Body of pancreas (tissue), 4 donors: Measurements from ENCODE around the gene ENAH.

ENCODE experiments used
- CTCF ChIP-seq, 7 experiments: fragments of 450-650 bp in 4 of 7; fragments of 200-600 bp in 3 of 7; sonication (generic) in 3 of 7; IDR thresholded peaks; one replicate each; pipeline ENCODE4 v1.5.1; 2016 to 2019; ENCODE audit warnings: antibody characterized with exemption in 7 of 7
- POLR2A ChIP-seq, 3 donors: fragments of 450-650 bp; IDR thresholded peaks; one replicate each; pipeline ENCODE4 v1.6.1; 2016; ENCODE audit warnings: antibody characterized with exemption in 3 of 3, mild to moderate bottlenecking in 2 of 3

GRCh38 chr1:225498549-225499136, 154.3 kb downstream of the ENAH start:
- TF ChIP-seq CTCF (IDR thresholded peaks at IDR 0.05): no peak
- no peak for TF ChIP-seq POLR2A (IDR thresholded peaks at IDR 0.05)
